AG09319 (cell line): ENCODE results near the gene AKAP7.

ENCODE experiments used
- DNase-seq: peaks from one replicate; pipeline ENCODE4 v3.0.0-alpha.2; 2010; ENCODE audit warnings: low read depth; ENCODE audit errors: extremely low read depth
- TF ChIP-seq, protein P1 (sequence below): IDR thresholded peaks from 2 replicates; pipeline ENCODE4 v1.5.1; 2011; ENCODE audit warnings: low read depth, mild to moderate bottlenecking, inconsistent platforms, low read length, moderate library complexity

AKAP7 gene

GRCh38 chr6:131159578-131159977 lies 24.3 kb downstream of the AKAP7 start:
- no peak for DNase-seq
- TF ChIP-seq, protein P1, sequence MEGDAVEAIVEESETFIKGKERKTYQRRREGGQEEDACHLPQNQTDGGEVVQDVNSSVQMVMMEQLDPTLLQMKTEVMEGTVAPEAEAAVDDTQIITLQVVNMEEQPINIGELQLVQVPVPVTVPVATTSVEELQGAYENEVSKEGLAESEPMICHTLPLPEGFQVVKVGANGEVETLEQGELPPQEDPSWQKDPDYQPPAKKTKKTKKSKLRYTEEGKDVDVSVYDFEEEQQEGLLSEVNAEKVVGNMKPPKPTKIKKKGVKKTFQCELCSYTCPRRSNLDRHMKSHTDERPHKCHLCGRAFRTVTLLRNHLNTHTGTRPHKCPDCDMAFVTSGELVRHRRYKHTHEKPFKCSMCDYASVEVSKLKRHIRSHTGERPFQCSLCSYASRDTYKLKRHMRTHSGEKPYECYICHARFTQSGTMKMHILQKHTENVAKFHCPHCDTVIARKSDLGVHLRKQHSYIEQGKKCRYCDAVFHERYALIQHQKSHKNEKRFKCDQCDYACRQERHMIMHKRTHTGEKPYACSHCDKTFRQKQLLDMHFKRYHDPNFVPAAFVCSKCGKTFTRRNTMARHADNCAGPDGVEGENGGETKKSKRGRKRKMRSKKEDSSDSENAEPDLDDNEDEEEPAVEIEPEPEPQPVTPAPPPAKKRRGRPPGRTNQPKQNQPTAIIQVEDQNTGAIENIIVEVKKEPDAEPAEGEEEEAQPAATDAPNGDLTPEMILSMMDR: no peak

DNA sequence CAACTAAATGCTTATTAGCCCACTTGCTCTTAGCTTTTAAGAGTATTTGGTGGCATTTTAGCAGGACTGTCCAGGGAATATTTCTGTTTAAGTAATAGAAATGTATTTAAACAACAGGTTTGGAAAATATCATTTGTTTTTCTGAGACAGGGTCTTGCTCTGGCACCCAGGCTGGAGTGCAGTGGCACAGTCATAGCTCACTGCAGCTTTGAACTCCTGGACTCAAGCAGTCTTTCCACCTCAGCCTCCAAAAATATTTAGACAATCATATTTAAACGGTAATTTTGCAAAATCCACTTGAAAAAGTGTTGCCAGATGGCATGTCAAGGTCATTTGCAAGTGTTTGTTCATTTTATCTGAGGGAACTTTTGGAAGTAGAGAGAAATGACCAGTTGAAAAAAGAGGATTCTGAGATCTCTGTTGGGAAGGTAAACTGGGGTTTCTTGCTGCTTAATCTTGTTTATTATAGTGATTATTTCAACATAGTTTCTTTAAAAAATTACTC lies 25.0 kb downstream of the AKAP7 start:
- no peak for DNase-seq
- TF ChIP-seq, protein P1: no peak

DNA sequence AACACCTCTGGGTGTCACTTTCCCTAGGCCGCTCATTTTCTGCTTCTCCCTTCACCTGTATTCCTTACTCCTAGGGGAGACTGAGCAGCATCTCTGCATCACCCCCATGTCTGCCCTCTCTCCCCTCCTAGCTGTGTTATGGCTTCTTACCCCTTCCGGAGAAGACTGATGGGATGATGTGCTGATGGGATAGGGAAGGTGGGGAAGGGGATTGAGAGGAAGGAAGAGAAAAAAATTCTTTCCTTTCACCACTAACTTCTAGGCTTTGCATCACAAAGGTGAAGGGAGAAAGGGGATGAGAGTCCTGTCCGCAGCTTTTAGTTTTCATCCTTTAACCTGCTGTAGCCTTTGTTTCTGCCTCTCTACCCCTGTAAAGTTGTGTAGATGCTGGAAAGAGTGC lies 26.7 kb downstream of the AKAP7 start:
- no peak for DNase-seq
- TF ChIP-seq, protein P1: no peak

DNA sequence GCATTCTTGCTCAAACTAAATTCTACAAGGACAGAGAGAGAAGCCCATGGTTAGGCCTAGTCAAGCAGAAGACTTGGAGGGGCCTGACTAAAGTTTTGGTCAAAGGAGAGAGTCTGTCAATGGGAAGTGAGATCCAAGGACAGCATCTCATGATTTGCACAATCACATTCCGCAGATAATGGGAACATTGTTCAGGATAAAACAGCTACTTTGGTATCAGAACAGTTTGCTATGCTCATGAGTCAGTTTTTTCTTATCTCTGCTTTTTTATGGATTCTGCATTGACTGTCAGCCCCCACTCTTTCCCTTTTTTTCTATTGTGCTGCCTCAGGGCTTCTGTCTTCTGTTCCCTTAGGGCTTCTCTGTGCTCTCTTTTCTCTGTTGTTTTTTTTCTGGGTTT lies 28.6 kb downstream of the AKAP7 start:
- DNase-seq: no peak

DNA sequence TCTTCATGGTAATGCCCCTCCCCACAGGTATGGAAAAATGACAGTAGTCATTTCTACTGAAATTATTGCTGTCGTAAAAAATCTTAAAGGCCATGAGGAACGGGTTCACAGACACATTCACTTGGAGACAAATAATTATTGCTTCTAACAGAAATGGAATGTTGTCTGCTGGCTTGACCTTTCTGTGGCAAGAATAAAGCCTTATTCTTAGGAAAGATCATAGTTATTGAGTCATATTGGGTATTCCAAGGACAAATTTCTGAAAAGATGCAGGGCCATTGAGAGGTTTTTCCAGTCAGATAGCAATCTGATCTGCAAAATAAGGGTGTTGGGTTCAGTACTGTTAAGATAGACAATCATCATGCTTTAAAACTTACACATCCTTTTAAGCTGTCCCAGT lies 29.2 kb downstream of the AKAP7 start:
- TF ChIP-seq, protein P1: no peak

More for the DNA sequence above, 28.6 kb downstream of the AKAP7 start:
- TF ChIP-seq, protein P1: no peak

GRCh38 chr6:131167773-131168172 lies 32.5 kb downstream of the AKAP7 start:
- no peak for DNase-seq
- TF ChIP-seq, protein P1: peak; percentile 5

More for the DNA sequence above, 29.2 kb downstream of the AKAP7 start:
- no peak for DNase-seq

GRCh38 chr6:131169613-131170012 lies 34.3 kb downstream of the AKAP7 start:
- TF ChIP-seq, protein P1: no peak
- no peak for DNase-seq
